H9 (cell line): ENCODE results near the gene ZMAT5. TPM values are rescaled to one million over a fixed set of nuclear protein-coding genes. Genes with fewer than 3 reads are reported as not detected.

Source experiments
- DNase-seq: peaks from one replicate; pipeline ENCODE4 v3.0.0-alpha.2; 2017
- H2AFZ ChIP-seq: one replicate; pipeline ENCODE4 v1.6.1; 2013; ENCODE audit warnings: mild to moderate bottlenecking, low read length, control low read depth, moderate library complexity
- H2AK5ac ChIP-seq: 2 replicates; pipeline ENCODE4 v1.6.1; 2013; ENCODE audit warnings: low read length, control low read depth, mixed read lengths; ENCODE audit not compliant: insufficient read length
- H2BK120ac ChIP-seq: one replicate; pipeline ENCODE4 v1.6.1; 2013; ENCODE audit warnings: low read depth, mild to moderate bottlenecking, low read length, control low read depth, inconsistent platforms; ENCODE audit not compliant: poor library complexity, severe bottlenecking
- H2BK12ac ChIP-seq: 2 replicates; pipeline ENCODE4 v1.6.1; 2013; ENCODE audit warnings: low read length, control low read depth, mixed read lengths, low read depth; ENCODE audit not compliant: insufficient read length
- H2BK15ac ChIP-seq: 2 replicates; pipeline ENCODE4 v1.6.1; 2013; ENCODE audit warnings: low read depth, low read length, control low read depth
- H2BK20ac ChIP-seq: one replicate; pipeline ENCODE4 v1.6.1; 2013; ENCODE audit warnings: low read depth, mild to moderate bottlenecking, low read length, control low read depth, inconsistent platforms; ENCODE audit not compliant: poor library complexity, severe bottlenecking
- H2BK5ac ChIP-seq: 2 replicates; pipeline ENCODE4 v1.6.1; 2013; ENCODE audit warnings: low read length, control low read depth, mixed read lengths; ENCODE audit not compliant: insufficient read length
- H3K14ac ChIP-seq: 2 replicates; pipeline ENCODE4 v1.6.1; 2013; ENCODE audit warnings: low read length, control low read depth; ENCODE audit not compliant: insufficient read depth
- H3K18ac ChIP-seq: 2 replicates; pipeline ENCODE4 v1.6.1; 2013; ENCODE audit warnings: low read depth, mild to moderate bottlenecking, mixed read lengths, low read length, control low read depth; ENCODE audit not compliant: insufficient read length
- H3K23ac ChIP-seq: 2 replicates; pipeline ENCODE4 v1.6.1; 2013; ENCODE audit warnings: low read length, control low read depth, mixed read lengths, low read depth; ENCODE audit not compliant: insufficient read length
- H3K23me2 ChIP-seq: 2 replicates; pipeline ENCODE4 v1.6.1; 2013; ENCODE audit warnings: low read depth, mild to moderate bottlenecking, mixed read lengths, low read length, control low read depth; ENCODE audit not compliant: insufficient read length, poor library complexity, severe bottlenecking
- H3K27ac ChIP-seq: 2 replicates; pipeline ENCODE4 v1.5.1; 2013; ENCODE audit warnings: low read length, control low read depth, mixed read lengths, low read depth; ENCODE audit not compliant: insufficient read length
- H3K27me3 ChIP-seq: 2 replicates; pipeline ENCODE4 v1.6.1; 2013; ENCODE audit warnings: low read length, control low read depth, inconsistent platforms; ENCODE audit not compliant: insufficient read depth
- H3K4ac ChIP-seq: 2 replicates; pipeline ENCODE4 v1.6.1; 2013; ENCODE audit warnings: low read depth, mild to moderate bottlenecking, control low read depth, inconsistent platforms, low read length, moderate library complexity
- H3K4me1 ChIP-seq: 2 replicates; pipeline ENCODE4 v1.6.1; 2013; ENCODE audit warnings: low read length, control low read depth, inconsistent platforms; ENCODE audit not compliant: insufficient read depth
- H3K4me2 ChIP-seq: 2 replicates; pipeline ENCODE4 v1.6.1; 2013; ENCODE audit warnings: low read length, control low read depth, mixed read lengths; ENCODE audit not compliant: insufficient read length, insufficient read depth
- H3K56ac ChIP-seq: 2 replicates; pipeline ENCODE4 v1.6.1; 2013; ENCODE audit warnings: low read depth, mild to moderate bottlenecking, mixed read lengths, low read length, control low read depth; ENCODE audit not compliant: insufficient read length
- H3K79me1 ChIP-seq: 2 replicates; pipeline ENCODE4 v1.6.1; 2013; ENCODE audit warnings: low read depth, mild to moderate bottlenecking, moderate library complexity, low read length, control low read depth, inconsistent platforms; ENCODE audit not compliant: insufficient read depth, poor library complexity, severe bottlenecking
- H3K79me2 ChIP-seq: 2 replicates; pipeline ENCODE4 v1.6.1; 2013; ENCODE audit warnings: low read length, control low read depth, inconsistent platforms; ENCODE audit not compliant: insufficient read depth
- H3K9ac ChIP-seq: 2 replicates; pipeline ENCODE4 v1.6.1; 2013; ENCODE audit warnings: low read length, control low read depth, mixed read lengths; ENCODE audit not compliant: insufficient read length; ENCODE audit errors: extremely low read depth
- H3K9me3 ChIP-seq: one replicate; pipeline ENCODE4 v1.6.1; 2013; ENCODE audit warnings: low read depth, low read length, inconsistent platforms; ENCODE audit not compliant: control insufficient read depth
- H3T11ph ChIP-seq: one replicate; pipeline ENCODE4 v1.6.1; 2013; ENCODE audit warnings: mild to moderate bottlenecking, low read length, control low read depth, inconsistent platforms
- H4K20me1 ChIP-seq: one replicate; pipeline ENCODE4 v1.6.1; 2013; ENCODE audit not compliant: control insufficient read depth, insufficient read length, insufficient read depth
- H4K5ac ChIP-seq: 2 replicates; pipeline ENCODE4 v1.6.1; 2013; ENCODE audit warnings: low read depth, mild to moderate bottlenecking, mixed read lengths, low read length, control low read depth; ENCODE audit not compliant: insufficient read length
- H4K8ac ChIP-seq: replicated peaks from 2 replicates; pipeline ENCODE4 v1.6.1; 2013; ENCODE audit warnings: low read length, control low read depth, mixed read lengths, low read depth; ENCODE audit not compliant: insufficient read length
- H4K91ac ChIP-seq: 2 replicates; pipeline ENCODE4 v1.6.1; 2013; ENCODE audit warnings: low read depth, mild to moderate bottlenecking, moderate library complexity, mixed read lengths, low read length, control low read depth; ENCODE audit not compliant: insufficient read length
- H3K27ac Mint-ChIP-seq, 3 experiments: 2 replicates in 2 of 3; 3 replicates in 1 of 3; pipeline ENCODE4 v1.8.0; 2020 to 2021; ENCODE audit warnings: mixed read lengths in 3 of 3, mild to moderate bottlenecking in 1 of 3, moderate library complexity in 1 of 3
- H3K27me3 Mint-ChIP-seq: 2 replicates; pipeline ENCODE4 v1.8.0; 2021; ENCODE audit warnings: low read depth, mild to moderate bottlenecking, moderate library complexity, mixed read lengths
- H3K36me3 Mint-ChIP-seq, 3 experiments: 2 replicates in 2 of 3; 3 replicates in 1 of 3; pipeline ENCODE4 v1.8.0; 2020 to 2021; ENCODE audit warnings: low read depth in 3 of 3, mixed read lengths in 3 of 3; ENCODE audit not compliant: insufficient read depth in 1 of 3
- H3K4me1 Mint-ChIP-seq, 2 experiments: 2 replicates each; pipeline ENCODE4 v1.8.0; 2020; ENCODE audit warnings: mixed read lengths in 2 of 2
- H3K4me3 Mint-ChIP-seq, 2 experiments: 2 replicates in 1 of 2; 3 replicates in 1 of 2; pipeline ENCODE4 v1.8.0; 2020 to 2021; ENCODE audit warnings: mild to moderate bottlenecking in 2 of 2, mixed read lengths in 2 of 2, moderate library complexity in 1 of 2
- H3K9me3 Mint-ChIP-seq, 2 experiments: 2 replicates in 1 of 2; 3 replicates in 1 of 2; pipeline ENCODE4 v1.8.0; 2020; ENCODE audit warnings: mild to moderate bottlenecking in 2 of 2, mixed read lengths in 2 of 2, moderate library complexity in 1 of 2
- CTCF ChIP-seq: fragments of 200-600 bp; sonication (generic); conservative IDR thresholded peaks from 3 replicates; pipeline ENCODE4 v1.8.0; 2021; ENCODE audit warnings: antibody characterized with exemption, mild to moderate bottlenecking
- WGBS: extraction: QIAGEN DNeasy Blood & Tissue Kit; methylation state at CpG from one replicate; pipeline ENCODE4 v1.1.7; 2013; ENCODE audit warnings: missing lambda C conversion rate, low lambda C conversion rate, mixed read lengths; ENCODE audit not compliant: insufficient read length; ENCODE audit errors: extremely low coverage; 5-methylcytosine and 5-hydroxymethylcytosine counted together
- total RNA-seq: library from RNA; stranded (reverse); gene quantifications from 2 replicates; pipeline ENCODE4 v1.2.1, GENCODE V29; 2021

Gene ZMAT5
- total RNA-seq, 1 experiment from 2014 or later: 13.9 TPM

- Histone ChIP-seq H2BK120ac (no peak overlapping the region), H2AFZ (no peak overlapping the region), H4K20me1 (no peaks in the 10 kb centered on the region), H3K14ac (no peak overlapping the region), H2BK15ac (no peak overlapping the region), H3K4me1 (no peaks in the 10 kb centered on the region), H3K18ac (no peak overlapping the region), H3K4me2 (no peak overlapping the region), H3K23ac (no peak overlapping the region), H3K56ac (no peak overlapping the region), H3K4ac (no peak overlapping the region), H3K79me2 (no peaks in the 10 kb centered on the region), H3K23me2 (no peaks in the 10 kb centered on the region), H3K9me3 (no peaks in the 10 kb centered on the region), H4K8ac (no peak overlapping the region), H3T11ph (no peak overlapping the region), H2BK20ac (no peak overlapping the region), H4K5ac (no peak overlapping the region), H3K79me1 (no peaks in the 10 kb centered on the region), H4K91ac (no peak overlapping the region), H2BK5ac (no peak overlapping the region), H3K9ac (no peak overlapping the region), H3K27ac (no peak overlapping the region), H2AK5ac (no peak overlapping the region), H2BK12ac (no peak overlapping the region), H3K27me3 (no peaks in the 10 kb centered on the region)
- DNase-seq: no peak
- H3K4me3 Mint-ChIP-seq: no peak overlapping the region
- TF ChIP-seq CTCF: no peak
- H3K9me3 Mint-ChIP-seq: no peaks in the 10 kb centered on the region
- H3K36me3 Mint-ChIP-seq: peaks cover 1 to 4% (median 3%) of the 10 kb centered on the region in 3 experiments; a peak in 5 of 7 replicates
- H3K27me3 Mint-ChIP-seq: no peaks in the 10 kb centered on the region
- WGBS: no CpG with 5 or more reads among the region's 9 CpGs
- no peak overlapping the region for H3K27ac Mint-ChIP-seq
- peaks cover 0 to 6% of the 10 kb centered on the region in 2 experiments; a peak in 3 of 4 replicates for H3K4me1 Mint-ChIP-seq
Measured at GRCh38 chr22:29748248-29748893, 18.4 kb downstream of the ZMAT5 start.
